HL-60 (cell line): ENCODE results near the gene TMPRSS7.

Experiments
- DNase-seq, 2 experiments: peaks; one replicate each; pipeline ENCODE4 v3.0.0-alpha.2; 2010 to 2020; ENCODE audit warnings: low read depth in 1 of 2, low spot score in 1 of 2
- H3K27ac ChIP-seq: fragments of 250-450 bp; sonication (Bioruptor Pico); replicated peaks from 2 replicates; pipeline ENCODE4 v1.5.1; 2020; ENCODE audit warnings: mild to moderate bottlenecking, moderate library complexity
- H3K27me3 ChIP-seq: fragments of 250-450 bp; sonication (Bioruptor Pico); 2 replicates; pipeline ENCODE4 v1.5.1; 2021; ENCODE audit warnings: mild to moderate bottlenecking, moderate library complexity; ENCODE audit not compliant: insufficient read depth, poor library complexity, severe bottlenecking
- H3K4me3 ChIP-seq: replicated peaks from 2 replicates; pipeline ENCODE4 v1.5.1; 2011; ENCODE audit warnings: mild to moderate bottlenecking, control low read depth, low read length; ENCODE audit not compliant: insufficient read depth
- GABPA ChIP-seq: IDR thresholded peaks from 2 replicates; pipeline ENCODE4 v1.6.1; 2012; ENCODE audit warnings: low read depth
- POLR2AphosphoS5 ChIP-seq: IDR thresholded peaks from 2 replicates; pipeline ENCODE4 v1.6.1; 2012; ENCODE audit warnings: low read depth
- REST ChIP-seq: IDR thresholded peaks from 2 replicates; pipeline ENCODE4 v1.6.1; 2012; ENCODE audit warnings: low read depth; ENCODE audit not compliant: insufficient replicate concordance
- SPI1 ChIP-seq: IDR thresholded peaks from 2 replicates; pipeline ENCODE4 v1.6.1; 2012; ENCODE audit warnings: low read depth, mild to moderate bottlenecking, borderline replicate concordance
- TF ChIP-seq, protein P1 (sequence below): IDR thresholded peaks from one replicate; pipeline ENCODE4 v1.5.1; 2011; ENCODE audit warnings: low read length, control low read depth, inconsistent platforms; ENCODE audit not compliant: insufficient read depth

TMPRSS7 gene

DNA sequence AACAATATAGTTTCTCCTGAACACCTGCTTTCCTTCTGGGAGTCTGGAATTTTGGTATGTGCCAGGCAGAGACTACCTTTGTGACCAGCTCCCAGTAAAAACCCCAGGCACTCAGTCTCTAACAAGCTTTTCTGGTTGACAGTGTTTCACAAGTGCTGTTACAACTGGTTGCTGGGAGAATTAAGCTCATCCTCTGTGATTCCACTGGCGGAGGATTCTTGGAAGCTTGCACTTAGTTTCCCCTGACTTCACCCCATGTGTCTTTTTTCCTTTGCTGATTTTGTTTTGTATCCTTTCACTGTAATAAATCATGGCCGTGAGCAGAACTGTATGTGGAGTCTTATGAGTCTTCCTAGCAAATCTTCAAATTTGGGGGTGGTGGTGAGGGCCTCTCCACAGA is 41.5 kb upstream of the TMPRSS7 start:
- no peaks in the 10 kb centered on the region for H3K27me3 ChIP-seq
- no peak overlapping the region for H3K4me3 ChIP-seq
- no peak for DNase-seq
- no peak for TF ChIP-seq GABPA
- H3K27ac ChIP-seq, result no peak overlapping the region

- H3K4me3 ChIP-seq, result no peak within 1 kb of the TSS
- TF ChIP-seq, protein P1, sequence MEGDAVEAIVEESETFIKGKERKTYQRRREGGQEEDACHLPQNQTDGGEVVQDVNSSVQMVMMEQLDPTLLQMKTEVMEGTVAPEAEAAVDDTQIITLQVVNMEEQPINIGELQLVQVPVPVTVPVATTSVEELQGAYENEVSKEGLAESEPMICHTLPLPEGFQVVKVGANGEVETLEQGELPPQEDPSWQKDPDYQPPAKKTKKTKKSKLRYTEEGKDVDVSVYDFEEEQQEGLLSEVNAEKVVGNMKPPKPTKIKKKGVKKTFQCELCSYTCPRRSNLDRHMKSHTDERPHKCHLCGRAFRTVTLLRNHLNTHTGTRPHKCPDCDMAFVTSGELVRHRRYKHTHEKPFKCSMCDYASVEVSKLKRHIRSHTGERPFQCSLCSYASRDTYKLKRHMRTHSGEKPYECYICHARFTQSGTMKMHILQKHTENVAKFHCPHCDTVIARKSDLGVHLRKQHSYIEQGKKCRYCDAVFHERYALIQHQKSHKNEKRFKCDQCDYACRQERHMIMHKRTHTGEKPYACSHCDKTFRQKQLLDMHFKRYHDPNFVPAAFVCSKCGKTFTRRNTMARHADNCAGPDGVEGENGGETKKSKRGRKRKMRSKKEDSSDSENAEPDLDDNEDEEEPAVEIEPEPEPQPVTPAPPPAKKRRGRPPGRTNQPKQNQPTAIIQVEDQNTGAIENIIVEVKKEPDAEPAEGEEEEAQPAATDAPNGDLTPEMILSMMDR, result no peak
- TF ChIP-seq REST (no peak), SPI1 (no peak), GABPA (no peak), POLR2AphosphoS5 (no peak)
- DNase-seq, result no peak
Observed at GRCh38 chr3:111998636-111999483, 35.7 kb upstream of the TMPRSS7 start, which contains the start of gene TAGLN3. TSS of gene TAGLN3 (plus strand) at chr3:111998922. CDS start at chr3:111999423, 501 bp downstream.

GRCh38 chr3:111999484-112000324 is 34.8 kb upstream of the TMPRSS7 start:
- H3K4me3 ChIP-seq, result no peak overlapping the region
- TF ChIP-seq POLR2AphosphoS5, result no peak
- TF ChIP-seq SPI1, result no peak
- TF ChIP-seq, protein P1, result no peak
- TF ChIP-seq REST, result no peak
- TF ChIP-seq GABPA, result no peak
- DNase-seq, result no peak
- no peak overlapping the region for H3K27ac ChIP-seq
- H3K27me3 ChIP-seq, result peaks cover 14% of the 10 kb centered on the region

More at GRCh38 chr3:111998636-111999483, 35.7 kb upstream of the TMPRSS7 start, which contains the start of gene TAGLN3:
- peaks cover 14% of the 10 kb centered on the region for H3K27me3 ChIP-seq
- no peak within 1 kb of the TSS for H3K27ac ChIP-seq

DNA sequence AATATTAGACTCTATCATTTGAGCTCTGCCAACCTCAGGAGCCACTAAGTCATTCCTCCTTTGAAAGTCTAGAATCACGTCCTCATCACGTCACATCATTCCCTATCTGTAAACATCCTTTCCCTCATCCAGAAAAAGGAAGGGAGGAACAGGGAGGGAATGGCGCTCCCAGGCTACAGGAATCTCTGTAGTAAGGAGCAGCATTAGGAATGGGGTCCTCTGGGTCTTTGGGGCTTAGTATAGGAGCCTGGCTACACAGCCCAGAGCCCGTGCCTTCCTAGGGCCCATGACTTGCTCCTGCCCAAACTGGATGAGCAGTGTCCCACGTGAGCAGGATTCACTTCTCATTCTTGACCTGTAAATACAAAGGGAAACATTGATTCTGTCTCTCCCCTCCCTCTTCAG is 34.2 kb upstream of the TMPRSS7 start:
- Histone ChIP-seq H3K27me3 (peaks cover 14% of the 10 kb centered on the region), H3K4me3 (no peak overlapping the region), H3K27ac (no peak overlapping the region)
- no peak for TF ChIP-seq GABPA
- TF ChIP-seq, protein P1, result no peak
- no peak for TF ChIP-seq POLR2AphosphoS5
- TF ChIP-seq REST, result no peak
- TF ChIP-seq SPI1, result no peak
- no peak for DNase-seq
